NCI-H1417 (cell line): ENCODE measurements around the gene PLA2G2F.

ENCODE experiments used
- DNase-seq, 3 experiments: peaks; one replicate each; lab custom pipeline; 2025; lab: John Stamatoyannopoulos, UW

PLA2G2F gene

GRCh38 chr1:20168564-20169491 lies 29.7 kb downstream of the PLA2G2F start:
- DNase-seq, result peak in 2 of 3 experiments; percentile 11 to 25

DNA sequence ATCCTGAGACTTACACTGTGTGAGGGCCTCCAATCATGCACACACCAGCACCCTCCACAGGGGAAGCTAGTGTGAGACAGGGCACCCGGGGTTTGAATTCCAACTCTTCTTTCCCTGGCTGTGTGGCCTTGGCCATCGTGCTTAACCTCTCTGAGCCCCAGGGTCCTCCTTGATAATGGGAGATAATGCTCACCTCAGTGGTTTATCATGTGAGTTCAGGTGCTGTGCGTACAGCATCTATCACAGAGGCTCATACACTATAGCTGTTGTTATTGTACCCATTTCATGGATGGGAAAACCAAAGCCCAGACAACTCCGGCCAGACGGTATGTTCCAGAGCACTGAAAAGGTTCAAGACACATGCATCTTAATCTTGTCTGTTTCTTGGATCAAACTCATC lies 30.8 kb downstream of the PLA2G2F start:
- DNase-seq, result no peak

GRCh38 chr1:20172033-20172590 lies 33.0 kb downstream of the PLA2G2F start:
- no peak for DNase-seq

- no peak for DNase-seq
Measured at GRCh38 chr1:20174937-20175666, 36.0 kb downstream of the PLA2G2F start.

- DNase-seq, result no peak
Measured at GRCh38 chr1:20178634-20179370, 39.7 kb downstream of the PLA2G2F start.

GRCh38 chr1:20179371-20180128 lies 40.4 kb downstream of the PLA2G2F start:
- no peak for DNase-seq

GRCh38 chr1:20180129-20180843 lies 41.2 kb downstream of the PLA2G2F start:
- DNase-seq, result no peak

GRCh38 chr1:20180844-20181207 lies 41.7 kb downstream of the PLA2G2F start:
- no peak for DNase-seq

GRCh38 chr1:20182415-20182814 lies 43.3 kb downstream of the PLA2G2F start:
- DNase-seq, result no peak

DNA sequence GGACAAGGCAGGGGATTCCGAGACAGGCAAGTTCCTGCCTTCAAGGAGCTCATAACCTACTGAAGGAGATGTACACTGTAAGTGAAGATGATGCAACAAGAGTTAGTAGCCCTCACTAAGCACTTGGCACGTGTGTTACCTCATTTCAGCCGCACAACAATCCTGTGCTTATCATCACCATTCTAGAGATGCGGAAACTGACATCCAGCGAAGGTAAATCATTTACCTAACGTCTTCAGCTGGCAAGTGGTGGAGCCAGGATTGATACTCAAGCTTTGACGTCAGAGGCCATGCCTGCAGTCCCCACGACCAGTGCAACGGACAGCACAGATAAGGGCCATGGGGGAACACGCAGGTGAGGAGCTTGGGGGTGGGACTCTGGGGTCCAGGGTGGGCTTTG lies 43.9 kb downstream of the PLA2G2F start:
- DNase-seq, result no peak

GRCh38 chr1:20183616-20184271 lies 44.6 kb downstream of the PLA2G2F start:
- DNase-seq, result no peak

DNA sequence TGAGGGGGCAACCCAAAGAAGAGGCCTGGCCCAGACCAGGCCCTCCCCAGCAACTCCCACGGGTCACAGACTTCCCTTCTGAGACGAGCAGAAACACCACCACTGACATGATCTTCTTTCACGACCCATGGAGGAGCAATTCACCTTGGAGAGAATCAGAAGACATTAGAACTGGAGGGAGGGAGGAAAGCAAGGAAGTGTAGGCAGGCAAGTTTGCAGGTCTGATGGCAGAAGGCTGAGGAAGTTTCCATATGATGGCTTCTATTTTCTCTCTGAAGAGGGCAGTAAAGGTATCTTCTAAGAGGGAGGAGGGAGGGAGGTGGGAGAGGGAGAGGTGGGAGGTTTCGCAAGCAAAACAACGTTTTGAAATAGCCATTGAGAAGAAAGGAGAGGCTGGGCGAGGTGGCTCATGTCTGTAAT lies 45.4 kb downstream of the PLA2G2F start:
- no peak for DNase-seq

DNA sequence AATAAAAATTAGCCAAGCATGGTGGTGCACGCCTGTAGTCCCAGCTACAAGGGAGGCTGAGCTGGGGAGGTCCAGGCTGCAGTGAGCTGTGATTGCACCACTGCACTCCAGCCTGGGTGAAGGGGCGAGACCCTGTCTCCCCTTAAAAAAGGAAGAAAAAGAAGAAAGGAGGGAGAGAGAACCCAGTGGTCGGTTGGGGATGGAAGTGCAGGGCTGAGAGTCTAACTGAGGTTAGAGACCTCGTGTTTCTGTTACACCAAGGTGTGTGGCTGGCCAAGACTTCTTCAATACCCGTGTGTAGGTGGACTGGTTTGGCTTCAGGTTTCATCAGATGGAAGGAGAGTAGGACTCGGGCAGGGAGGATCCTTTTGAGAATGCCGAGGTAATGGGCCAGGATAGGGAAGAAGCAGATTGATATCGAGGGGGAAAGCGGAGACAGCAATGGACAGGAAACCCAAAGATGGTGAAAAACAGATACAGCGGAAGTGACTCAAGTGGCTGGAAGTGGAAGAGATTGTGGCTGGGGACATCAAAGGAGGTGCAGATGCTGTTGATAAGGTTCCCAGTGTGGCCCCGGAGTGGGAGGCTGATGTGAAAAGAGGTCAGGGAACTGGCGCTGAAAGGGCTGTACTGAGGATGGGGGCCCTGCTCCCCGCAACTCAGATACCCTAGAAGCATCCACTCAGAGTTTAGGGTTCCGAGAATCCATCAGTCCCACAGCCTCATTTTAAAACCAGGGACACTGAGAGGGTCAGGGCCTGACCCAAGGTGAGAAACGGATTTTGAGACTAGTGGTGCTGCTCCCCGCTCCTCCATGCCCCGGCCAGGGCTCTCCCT lies 46.1 kb downstream of the PLA2G2F start:
- peak in 1 of 3 experiments; percentile 28 for DNase-seq

- peak in 2 of 3 experiments; percentile 69 to 78 for DNase-seq
Measured at GRCh38 chr1:20185834-20186782, 47.0 kb downstream of the PLA2G2F start, which contains the start of the genes PLA2G2C and UBXN10. Gene PLA2G2C, minus strand, starts transcription at chr1:20186518. Its CDS starts 9,155 bp downstream, at chr1:20177363. Gene UBXN10, plus strand, starts transcription at chr1:20186096. Its CDS starts 4,466 bp downstream, at chr1:20190562.

GRCh38 chr1:20187103-20187812 lies 48.1 kb downstream of the PLA2G2F start:
- DNase-seq, result peak in 2 of 3 experiments; percentile 35 to 68

GRCh38 chr1:20187813-20188454 lies 48.8 kb downstream of the PLA2G2F start:
- DNase-seq, result no peak

DNA sequence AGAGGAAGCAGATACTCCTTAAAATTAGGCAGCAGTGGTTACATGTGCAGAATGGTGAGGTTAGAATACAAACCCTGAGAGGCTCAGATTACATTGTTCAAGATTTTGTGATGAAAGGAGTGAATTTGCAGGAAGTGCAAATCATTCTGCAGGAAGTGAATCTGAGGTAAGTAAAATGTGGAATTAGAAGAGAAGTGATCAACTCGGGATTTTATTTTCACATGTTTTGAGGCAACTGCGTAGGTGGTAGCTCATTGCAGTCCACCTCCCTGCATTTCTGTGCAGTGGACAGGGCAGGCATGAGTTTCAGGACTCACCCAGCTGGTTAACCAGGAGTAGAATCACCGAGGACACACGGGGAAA lies 49.3 kb downstream of the PLA2G2F start:
- no peak for DNase-seq
